Activated CD8-positive, alpha-beta memory T cell treated with anti-CD3 and anti-CD28 coated beads for 24 hours (primary cell): ENCODE measurements around the gene AKT1.
"Not testable (repeated sequence)": the region's sequence is repeated elsewhere in the genome, so short reads cannot be mapped to it uniquely, and the experiment has no call there.

Experiments
- DNase-seq: peaks from one replicate; pipeline ENCODE4 v3.0.0-alpha.2; 2020

The AKT1 gene

GRCh38 chr14:104751539-104752422, 43.8 kb downstream of the AKT1 start:
- no peak for DNase-seq

GRCh38 chr14:104750753-104751057, 44.8 kb downstream of the AKT1 start:
- not testable (repeated sequence) for DNase-seq

GRCh38 chr14:104750056-104750752, 45.3 kb downstream of the AKT1 start:
- DNase-seq: no peak

- DNase-seq: no peak
Observed at GRCh38 chr14:104749111-104749649, 46.4 kb downstream of the AKT1 start.

GRCh38 chr14:104747876-104748275, 47.7 kb downstream of the AKT1 start:
- no peak for DNase-seq

DNA sequence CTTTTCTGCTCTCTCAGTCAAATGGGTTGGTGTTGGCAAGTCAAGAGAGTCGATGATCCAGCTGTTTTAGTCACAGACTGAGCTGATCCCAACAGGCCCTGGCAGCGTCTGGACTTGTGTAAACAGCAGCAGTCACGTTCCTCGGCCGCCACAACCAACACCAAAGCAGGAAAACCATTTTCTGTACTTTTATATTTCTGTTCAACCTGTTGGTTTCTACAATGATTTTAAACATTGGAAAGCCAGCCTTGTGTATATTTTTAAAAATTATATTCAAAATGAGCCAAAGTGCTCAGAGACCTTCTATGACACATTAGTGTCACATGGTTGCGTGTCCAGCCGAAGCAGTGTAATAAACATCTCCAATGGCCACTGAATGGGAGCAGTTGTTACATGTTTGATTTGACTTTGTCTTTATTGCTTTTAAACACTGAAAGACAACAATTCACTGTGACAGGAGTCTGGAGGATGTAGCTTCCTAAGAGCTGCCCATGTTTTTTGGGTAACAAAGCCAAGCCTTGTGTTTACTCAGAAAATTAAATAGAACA, 48.5 kb downstream of the AKT1 start:
- DNase-seq: no peak

GRCh38 chr14:104746071-104746545, 49.4 kb downstream of the AKT1 start:
- DNase-seq: no peak

DNA sequence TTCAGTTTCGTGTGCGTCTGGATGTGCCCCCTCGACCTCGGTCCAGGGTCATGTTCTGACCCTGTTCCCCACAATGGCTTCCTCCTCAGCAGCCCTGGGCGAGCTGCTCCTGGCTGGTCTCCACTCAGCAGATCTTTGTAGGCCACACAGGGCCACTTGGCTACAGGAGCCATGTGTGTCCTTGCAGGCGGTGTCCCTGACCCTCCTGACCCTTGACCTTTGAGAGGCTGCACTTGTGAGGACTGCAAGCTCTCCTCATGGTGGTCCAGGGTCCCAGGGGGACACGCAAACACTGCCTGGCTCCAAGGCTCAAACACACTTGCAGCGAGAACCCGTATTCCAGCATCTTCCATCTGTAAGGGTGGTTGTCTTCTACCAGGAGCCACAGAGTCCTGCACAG, 50.1 kb downstream of the AKT1 start:
- DNase-seq: no peak

GRCh38 chr14:104744484-104744883, 51.1 kb downstream of the AKT1 start:
- no peak for DNase-seq

GRCh38 chr14:104743461-104744380, 51.8 kb downstream of the AKT1 start:
- DNase-seq: no peak

DNA sequence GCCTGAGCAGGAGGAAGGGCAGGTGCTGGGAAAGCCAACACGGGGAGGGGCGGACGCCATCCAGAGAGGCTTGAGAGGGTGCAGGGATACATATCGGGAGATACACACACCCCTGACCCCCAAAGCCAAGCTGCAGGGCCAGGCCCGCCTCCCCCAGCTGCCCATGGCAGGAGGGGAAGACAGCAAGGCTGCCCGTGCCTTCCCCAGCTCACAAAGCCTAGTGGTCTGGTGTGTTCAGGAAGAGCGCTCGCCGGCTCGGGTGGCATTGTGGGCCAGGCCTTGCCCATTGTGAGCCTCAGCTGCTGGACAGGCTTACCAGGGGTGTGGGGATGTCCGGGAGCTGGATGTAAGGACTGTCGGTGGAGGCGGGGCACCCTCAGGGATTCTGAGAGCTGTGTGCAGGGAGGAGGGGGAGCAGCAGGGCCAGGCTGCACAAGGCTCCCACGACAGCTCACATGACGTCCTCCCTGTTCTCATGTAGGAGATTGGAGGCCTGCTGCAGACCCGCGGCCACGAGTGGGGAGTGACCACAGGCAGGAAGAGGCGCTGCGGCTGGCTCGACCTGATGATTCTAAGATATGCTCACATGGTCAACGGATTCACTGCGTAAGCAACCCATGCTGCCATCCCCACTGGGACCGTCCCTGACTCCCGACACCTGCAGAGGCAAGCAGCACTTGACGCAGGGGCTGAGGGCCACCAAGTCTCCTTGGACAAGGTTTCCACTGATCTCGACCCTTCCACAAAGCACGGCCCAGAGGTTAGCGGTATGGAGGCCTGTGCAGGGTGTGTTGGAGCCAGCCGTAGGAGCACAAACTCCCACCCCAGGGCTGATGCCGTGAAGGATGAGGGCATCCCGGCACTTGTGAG, 52.7 kb downstream of the AKT1 start:
- DNase-seq: no peak

DNA sequence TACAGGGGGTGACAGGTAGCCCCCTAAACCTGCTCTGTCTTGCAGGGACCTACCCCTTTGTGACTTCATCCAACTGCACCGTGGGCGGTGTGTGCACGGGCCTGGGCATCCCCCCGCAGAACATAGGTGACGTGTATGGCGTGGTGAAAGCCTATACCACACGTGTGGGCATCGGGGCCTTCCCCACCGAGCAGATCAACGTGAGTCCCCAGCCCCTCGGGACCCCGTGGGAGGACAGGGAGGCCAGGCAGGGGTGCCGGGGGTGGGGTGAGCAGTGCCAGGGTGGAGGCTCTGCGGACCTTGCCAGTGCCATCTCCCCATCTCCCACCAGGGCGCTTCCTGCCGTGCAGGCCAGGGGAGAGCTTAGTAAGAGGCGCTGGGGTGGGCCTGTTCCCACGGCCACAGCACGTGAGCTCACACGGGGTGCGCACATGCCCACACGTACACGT, 53.7 kb downstream of the AKT1 start:
- DNase-seq: no peak

DNA sequence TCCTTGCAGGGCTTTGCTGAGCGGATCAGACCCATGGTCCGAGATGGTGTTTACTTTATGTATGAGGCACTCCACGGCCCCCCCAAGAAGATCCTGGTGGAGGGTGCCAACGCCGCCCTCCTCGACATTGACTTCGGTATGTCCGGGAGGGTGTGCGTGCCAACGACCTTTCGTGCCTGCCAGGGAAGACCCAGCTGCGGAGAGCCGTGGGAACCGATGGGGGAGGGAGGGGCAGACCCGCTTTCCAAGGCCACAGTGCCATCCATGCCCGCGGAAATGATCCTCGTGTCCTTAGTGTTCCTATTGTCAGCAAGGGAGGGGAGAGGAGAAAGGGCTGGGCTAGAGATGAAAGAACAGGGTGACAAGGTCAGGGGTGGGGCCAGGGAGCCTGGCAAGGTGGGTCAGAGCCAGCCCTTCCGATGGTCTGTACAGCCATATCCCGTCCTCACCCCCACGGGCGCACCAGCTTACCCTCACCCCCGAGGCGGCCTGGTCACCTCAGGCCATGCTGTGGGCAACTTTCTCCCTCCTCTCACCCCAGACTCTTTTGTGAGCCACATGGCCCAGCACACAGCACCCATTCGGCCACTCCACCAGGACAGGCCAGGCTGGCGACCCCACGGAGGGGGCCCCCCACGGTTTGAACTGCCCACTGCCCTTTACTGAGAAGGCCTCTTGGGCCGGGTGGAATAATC, 54.3 kb downstream of the AKT1 start:
- DNase-seq: no peak

DNA sequence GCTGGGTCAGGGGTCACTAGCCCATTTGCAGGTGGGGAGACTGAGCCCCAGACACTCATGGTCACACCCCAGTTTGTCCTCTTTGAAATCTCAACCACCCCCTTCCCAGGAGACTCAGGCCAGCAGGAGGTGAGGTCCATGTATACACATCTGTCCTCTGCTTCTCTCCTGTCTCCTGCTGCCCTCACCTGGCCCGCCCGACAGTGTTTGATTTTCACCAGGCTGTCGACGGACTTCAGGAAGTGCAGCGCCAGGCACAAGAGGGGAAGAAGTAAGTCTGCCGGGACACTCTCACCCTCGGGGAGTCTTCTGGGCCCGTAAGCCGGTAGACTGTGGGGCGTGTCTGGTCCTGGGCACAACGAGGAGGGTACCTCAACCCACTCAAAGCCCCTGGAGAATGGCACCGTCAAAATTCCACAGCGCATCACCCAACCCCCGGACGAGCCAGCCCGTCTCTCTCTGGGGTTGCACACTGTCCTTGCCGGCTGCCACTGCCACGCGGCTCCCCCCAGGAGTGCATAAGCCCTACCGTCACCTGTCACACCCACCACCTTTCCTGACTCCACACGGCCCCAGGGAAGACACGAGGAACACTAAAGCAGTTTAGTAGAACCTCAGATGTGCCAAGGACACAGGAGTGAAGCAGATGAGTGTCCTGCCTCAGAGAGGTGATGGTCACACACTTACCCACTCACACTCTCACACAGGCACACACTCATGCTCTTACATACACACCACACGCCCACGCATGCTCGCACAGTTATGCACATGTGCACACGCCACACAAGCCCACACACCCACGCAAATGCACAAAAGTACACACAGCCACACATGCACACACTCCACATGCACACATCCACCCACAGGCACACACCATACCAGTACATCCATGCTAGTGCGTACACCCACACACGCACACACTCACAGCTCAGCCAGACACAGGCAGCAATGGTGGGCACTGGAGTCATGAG, 55.7 kb downstream of the AKT1 start:
- DNase-seq: no peak

DNA sequence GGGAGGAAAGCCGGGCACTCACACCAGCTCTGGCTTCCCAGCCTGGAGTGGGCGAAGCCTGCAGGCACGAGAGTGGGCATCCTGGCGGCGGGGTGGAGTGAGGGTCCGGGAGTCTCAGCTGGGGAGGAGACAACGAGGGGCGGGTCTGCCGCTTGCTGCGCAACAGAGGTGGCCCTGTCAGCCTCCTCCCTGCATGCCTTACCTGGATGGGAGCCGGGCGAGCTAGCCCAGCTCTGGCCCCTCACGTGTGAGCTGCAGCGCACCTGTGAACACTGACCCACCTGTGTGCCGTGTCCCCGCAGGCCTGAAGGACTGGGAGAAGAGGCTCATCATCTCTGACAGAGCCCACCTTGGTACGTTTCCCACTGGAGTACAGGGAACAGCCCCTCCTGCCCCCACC, 56.5 kb downstream of the AKT1 start:
- DNase-seq: no peak

DNA sequence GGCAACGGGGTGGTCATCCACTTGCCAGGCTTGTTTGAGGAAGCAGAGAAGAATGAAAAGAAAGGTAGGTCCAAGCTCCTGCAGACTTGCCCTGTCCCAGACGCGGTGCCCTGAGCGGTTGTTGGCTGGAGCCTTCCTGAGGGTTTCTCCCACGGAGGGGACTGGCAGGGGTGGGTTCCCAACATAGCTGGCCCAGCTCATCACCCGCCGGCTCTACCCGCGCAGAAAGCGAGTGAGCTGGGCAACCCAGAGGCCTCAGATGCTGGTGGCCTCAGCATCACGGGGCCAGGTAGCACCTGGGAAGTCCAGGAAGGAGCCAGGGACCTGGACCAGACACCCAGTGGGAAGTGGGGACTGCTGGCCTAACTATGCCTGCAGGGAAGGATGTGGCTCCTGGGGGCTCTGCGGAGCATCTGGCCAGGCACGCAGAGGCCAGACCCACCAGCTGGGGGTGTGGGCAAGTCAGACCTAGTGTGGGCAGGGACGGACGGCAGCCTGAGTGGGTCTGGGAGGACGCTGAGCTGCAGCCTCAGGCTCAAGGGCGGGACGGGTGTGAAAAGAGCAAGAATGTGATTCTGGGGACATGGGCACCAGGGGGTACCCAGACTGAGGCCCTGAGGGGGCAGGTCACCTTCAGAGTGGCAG, 57.1 kb downstream of the AKT1 start:
- no peak for DNase-seq

GRCh38 chr14:104735830-104736642, 59.5 kb downstream of the AKT1 start:
- no peak for DNase-seq
